ENCODE measurements around the gene TBRG1.

TBRG1 gene

GRCh38 chr11:124586238-124586860 is 36.3 kb upstream of the TBRG1 start:
- TF ChIP-seq CTCF (IDR thresholded peaks at IDR 0.05) = peak; percentile 62

DNA sequence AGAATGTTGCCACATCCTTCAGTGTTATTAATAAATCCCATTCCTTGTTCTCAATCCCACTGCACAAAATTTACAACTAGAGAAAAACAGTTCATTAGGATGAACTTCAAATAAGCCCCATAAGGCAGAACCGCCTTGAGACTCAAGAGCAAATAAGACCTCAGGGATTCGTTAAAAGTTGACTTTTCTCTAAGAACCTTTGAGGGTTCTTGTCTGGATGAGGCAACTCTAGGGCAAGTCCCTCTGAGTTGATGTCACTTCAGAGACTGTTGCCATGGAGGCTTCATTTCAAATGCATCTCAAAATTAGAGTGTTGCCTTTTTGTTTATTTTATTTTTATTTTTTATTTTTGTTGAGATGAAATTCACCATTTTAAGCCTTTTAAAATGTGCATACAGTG is 31.2 kb upstream of the TBRG1 start:
- no peak for TF ChIP-seq CTCF (IDR thresholded peaks at IDR 0.05)

GRCh38 chr11:124592627-124593026 is 30.0 kb upstream of the TBRG1 start:
- no peak for TF ChIP-seq CTCF (IDR thresholded peaks at IDR 0.05)

- TF ChIP-seq CTCF (IDR thresholded peaks at IDR 0.05) = no peak
Measured at GRCh38 chr11:124595302-124595701, 27.4 kb upstream of the TBRG1 start.

DNA sequence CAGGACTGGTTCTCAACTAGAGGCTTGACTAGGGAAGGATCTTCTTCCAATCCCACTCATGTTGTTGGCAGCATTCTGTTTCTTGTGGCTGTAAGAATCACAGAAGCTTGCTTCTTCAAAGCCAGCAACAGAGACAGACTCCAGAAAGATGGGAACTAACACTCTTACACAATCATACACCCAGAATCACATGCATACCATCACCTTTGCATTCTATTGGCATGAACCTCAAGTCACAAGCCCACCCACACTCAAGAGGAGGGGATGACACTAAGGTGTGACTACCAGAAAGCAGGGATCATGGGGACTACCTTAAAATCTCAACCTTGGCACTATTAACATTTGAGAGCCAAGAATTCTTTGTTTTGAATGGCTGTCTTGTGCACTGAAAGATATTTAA is 25.0 kb upstream of the TBRG1 start:
- no peak for TF ChIP-seq CTCF (IDR thresholded peaks at IDR 0.05)

DNA sequence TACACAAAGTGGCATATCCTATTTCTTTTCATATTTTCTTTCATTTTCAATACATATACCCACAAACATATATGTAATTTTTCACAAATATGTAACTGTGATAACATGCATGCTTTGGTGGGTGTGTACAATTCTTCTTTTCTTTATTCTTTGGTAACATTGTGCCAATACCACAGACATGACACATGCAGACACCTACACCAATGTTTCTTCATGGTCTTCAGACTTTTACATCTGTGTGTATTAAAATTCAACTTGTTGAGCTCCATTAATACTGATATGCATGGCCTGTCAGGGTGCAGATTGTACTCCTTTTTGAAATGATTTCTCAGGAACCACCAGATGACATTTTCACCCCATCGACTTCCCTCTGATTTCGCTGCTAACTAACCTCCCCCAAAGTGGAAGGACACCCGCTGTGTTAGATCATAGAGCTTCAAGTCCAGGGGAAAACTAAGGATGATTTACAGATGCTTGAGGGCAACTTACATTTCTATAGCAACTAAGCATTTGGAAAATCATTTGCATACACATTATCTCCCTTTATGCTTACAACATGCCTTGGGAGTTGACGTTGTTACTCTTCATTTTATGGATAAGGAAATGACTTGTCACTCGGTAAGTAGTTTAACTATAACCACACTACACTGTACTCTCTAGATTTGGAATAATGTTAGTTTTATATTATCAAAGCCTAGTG is 21.9 kb upstream of the TBRG1 start:
- no peak for TF ChIP-seq CTCF (IDR thresholded peaks at IDR 0.05)

- no peak for TF ChIP-seq CTCF (IDR thresholded peaks at IDR 0.05)
Measured at GRCh38 chr11:124602193-124602592, 20.5 kb upstream of the TBRG1 start.

All from LNCAP (cell line).